Neural progenitor cell (in vitro differentiated cells): Measurements from ENCODE around the gene UTP15. TPM values are rescaled to one million over a fixed set of nuclear protein-coding genes. Genes with fewer than 3 reads are reported as not detected.

Source experiments
- DNase-seq: peaks from one replicate; pipeline ENCODE4 v3.0.0-alpha.2; 2016; ENCODE audit warnings: low spot score
- H2AFZ ChIP-seq: fragments of 200-600 bp; sonication (generic); replicated peaks from 2 replicates; pipeline ENCODE4 v1.6.1; 2016; ENCODE audit warnings: antibody characterized with exemption
- H3F3A ChIP-seq: fragments of 200-600 bp; sonication (generic); 2 replicates; pipeline ENCODE4 v1.6.1; 2016; ENCODE audit warnings: antibody characterized with exemption, low read depth
- H3K27ac ChIP-seq: fragments of 200-600 bp; sonication (generic); 2 replicates; pipeline ENCODE4 v1.5.1; 2016; ENCODE audit warnings: mild to moderate bottlenecking
- H3K27me3 ChIP-seq: fragments of 200-600 bp; sonication (generic); 2 replicates; pipeline ENCODE4 v1.6.1; 2016; ENCODE audit warnings: mild to moderate bottlenecking, moderate library complexity
- H3K36me3 ChIP-seq: fragments of 200-600 bp; sonication (generic); 2 replicates; pipeline ENCODE4 v1.5.1; 2016
- H3K4me1 ChIP-seq: fragments of 200-600 bp; sonication (generic); 2 replicates; pipeline ENCODE4 v1.6.1; 2016; ENCODE audit warnings: mixed run types
- H3K4me2 ChIP-seq: fragments of 200-600 bp; sonication (generic); 2 replicates; pipeline ENCODE4 v1.6.1; 2016
- H3K4me3 ChIP-seq: fragments of 200-600 bp; sonication (generic); 2 replicates; pipeline ENCODE4 v1.5.1; 2016
- H3K79me2 ChIP-seq: fragments of 200-600 bp; sonication (generic); 2 replicates; pipeline ENCODE4 v1.6.1; 2016; ENCODE audit warnings: low read depth
- H3K9ac ChIP-seq: fragments of 200-600 bp; sonication (generic); 2 replicates; pipeline ENCODE4 v1.6.1; 2016
- H3K9me3 ChIP-seq: fragments of 200-600 bp; sonication (generic); 2 replicates; pipeline ENCODE4 v1.5.1; 2016; ENCODE audit warnings: low read depth
- H4K20me1 ChIP-seq: fragments of 200-600 bp; sonication (generic); 2 replicates; pipeline ENCODE4 v1.6.1; 2016; ENCODE audit warnings: low read depth
- H3K27ac Mint-ChIP-seq: 3 replicates; pipeline ENCODE4 v1.8.0; 2021; ENCODE audit warnings: mixed read lengths
- H3K27me3 Mint-ChIP-seq: 2 replicates; pipeline ENCODE4 v1.8.0; 2022; ENCODE audit warnings: low read depth, mild to moderate bottlenecking, inconsistent platforms, moderate library complexity, mixed read lengths; ENCODE audit not compliant: insufficient read depth
- H3K36me3 Mint-ChIP-seq: 3 replicates; pipeline ENCODE4 v1.8.0; 2021; ENCODE audit warnings: mixed read lengths
- H3K4me1 Mint-ChIP-seq: 3 replicates; pipeline ENCODE4 v1.8.0; 2021; ENCODE audit warnings: mixed read lengths
- H3K4me3 Mint-ChIP-seq: 3 replicates; pipeline ENCODE4 v1.8.0; 2021; ENCODE audit warnings: mild to moderate bottlenecking, moderate library complexity, mixed read lengths
- H3K9me3 Mint-ChIP-seq: 3 replicates; pipeline ENCODE4 v1.8.0; 2020; ENCODE audit warnings: mixed read lengths
- EZH2 ChIP-seq: fragments of 200-600 bp; sonication (generic); IDR thresholded peaks from 2 replicates; pipeline ENCODE4 v1.6.1; 2017; ENCODE audit warnings: antibody characterized with exemption, mild to moderate bottlenecking, moderate library complexity
- EZH2phosphoT487 ChIP-seq: fragments of 200-600 bp; sonication (generic); IDR thresholded peaks from 2 replicates; pipeline ENCODE4 v1.6.1; 2017; ENCODE audit warnings: antibody characterized with exemption
- total RNA-seq: library from RNA; depleted of rRNA; stranded (reverse); fragments of >200 nt; gene quantifications from 2 replicates; pipeline ENCODE4 v1.2.3, GENCODE V29; 2015; ENCODE audit warnings: low replicate concordance
- TF ChIP-seq, protein P1 (sequence below): fragments of 200-600 bp; sonication (generic); IDR thresholded peaks from 2 replicates; pipeline ENCODE4 v1.5.1; 2017; ENCODE audit warnings: antibody characterized with exemption, mild to moderate bottlenecking

Gene UTP15
- total RNA-seq, 1 donor from 2014 or later: 34.4 TPM

DNA sequence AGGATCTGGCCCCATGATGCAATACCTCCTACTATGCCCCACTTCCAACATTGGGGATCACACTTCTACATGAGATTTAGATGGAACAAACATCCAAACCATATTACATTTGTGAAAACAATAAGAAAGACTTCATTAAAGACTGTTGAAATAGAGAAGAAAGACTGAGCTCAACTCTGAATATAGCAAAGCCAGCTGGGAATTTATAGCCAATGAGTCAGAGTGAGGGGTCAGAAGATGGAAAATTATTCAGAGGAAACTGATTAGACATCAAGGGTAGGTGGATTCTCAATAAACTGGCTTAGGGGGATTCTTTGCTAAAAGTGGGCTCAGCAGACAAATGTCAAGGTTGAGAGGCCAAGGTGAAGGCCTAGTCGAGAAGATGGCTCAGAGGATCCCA lies 41.7 kb upstream of the UTP15 start:
- Mint-ChIP-seq H3K9me3 (no peaks in the 10 kb centered on the region), H3K4me1 (peaks cover 5% of the 10 kb centered on the region), H3K27me3 (peaks cover 4% of the 10 kb centered on the region), H3K4me3 (no peak overlapping the region), H3K36me3 (no peaks in the 10 kb centered on the region), H3K27ac (no peak overlapping the region)
- H3K36me3 ChIP-seq: no peaks in the 10 kb centered on the region
- no peak overlapping the region for H3K27ac ChIP-seq
- H3K4me3 ChIP-seq: no peak overlapping the region
- no peak for DNase-seq
- H3K27me3 ChIP-seq: no peaks in the 10 kb centered on the region
- no peak overlapping the region for H3K9ac ChIP-seq
- no peaks in the 10 kb centered on the region for H3K9me3 ChIP-seq
- no peak overlapping the region for H2AFZ ChIP-seq
- H3K4me2 ChIP-seq: no peak overlapping the region
- H3K4me1 ChIP-seq: no peaks in the 10 kb centered on the region
- no peaks in the 10 kb centered on the region for H3F3A ChIP-seq
- H3K79me2 ChIP-seq: no peaks in the 10 kb centered on the region
- TF ChIP-seq EZH2: no peak
- no peak for TF ChIP-seq EZH2phosphoT487
- TF ChIP-seq, protein P1, sequence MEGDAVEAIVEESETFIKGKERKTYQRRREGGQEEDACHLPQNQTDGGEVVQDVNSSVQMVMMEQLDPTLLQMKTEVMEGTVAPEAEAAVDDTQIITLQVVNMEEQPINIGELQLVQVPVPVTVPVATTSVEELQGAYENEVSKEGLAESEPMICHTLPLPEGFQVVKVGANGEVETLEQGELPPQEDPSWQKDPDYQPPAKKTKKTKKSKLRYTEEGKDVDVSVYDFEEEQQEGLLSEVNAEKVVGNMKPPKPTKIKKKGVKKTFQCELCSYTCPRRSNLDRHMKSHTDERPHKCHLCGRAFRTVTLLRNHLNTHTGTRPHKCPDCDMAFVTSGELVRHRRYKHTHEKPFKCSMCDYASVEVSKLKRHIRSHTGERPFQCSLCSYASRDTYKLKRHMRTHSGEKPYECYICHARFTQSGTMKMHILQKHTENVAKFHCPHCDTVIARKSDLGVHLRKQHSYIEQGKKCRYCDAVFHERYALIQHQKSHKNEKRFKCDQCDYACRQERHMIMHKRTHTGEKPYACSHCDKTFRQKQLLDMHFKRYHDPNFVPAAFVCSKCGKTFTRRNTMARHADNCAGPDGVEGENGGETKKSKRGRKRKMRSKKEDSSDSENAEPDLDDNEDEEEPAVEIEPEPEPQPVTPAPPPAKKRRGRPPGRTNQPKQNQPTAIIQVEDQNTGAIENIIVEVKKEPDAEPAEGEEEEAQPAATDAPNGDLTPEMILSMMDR: no peak
- H4K20me1 ChIP-seq: no peaks in the 10 kb centered on the region

DNA sequence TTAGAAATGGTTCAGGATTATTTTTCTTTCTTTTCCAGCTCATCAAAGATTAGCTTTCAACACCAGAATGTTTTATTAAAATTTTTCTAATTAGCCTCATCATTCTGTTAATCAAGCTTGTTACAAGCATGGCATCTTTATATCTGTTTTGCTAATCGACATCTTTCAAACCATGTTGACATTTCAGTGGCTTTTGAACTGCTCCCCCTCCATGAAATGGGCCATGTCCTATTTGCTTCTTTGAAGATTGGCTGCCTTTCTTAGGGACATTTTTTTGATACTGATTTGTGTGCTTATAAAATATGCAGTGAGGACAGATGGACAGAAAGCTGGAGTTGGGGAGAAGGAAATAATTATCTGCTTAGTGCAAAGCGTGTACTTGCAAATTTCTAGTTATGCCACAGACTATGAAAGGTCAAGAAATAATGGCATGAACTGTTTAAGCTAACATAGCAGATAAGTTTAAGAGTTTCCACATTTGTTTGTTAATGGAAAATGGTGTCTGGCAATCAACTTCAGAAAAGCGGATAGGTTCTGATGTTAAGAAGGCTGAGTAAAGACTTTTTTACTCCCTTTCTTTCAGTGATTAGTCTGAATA lies 39.8 kb upstream of the UTP15 start:
- H3K27me3 Mint-ChIP-seq: peaks cover 4% of the 10 kb centered on the region
- no peak overlapping the region for H3K9ac ChIP-seq
- no peak for DNase-seq
- no peaks in the 10 kb centered on the region for H4K20me1 ChIP-seq
- no peaks in the 10 kb centered on the region for H3K4me1 ChIP-seq
- H2AFZ ChIP-seq: no peak overlapping the region
- no peaks in the 10 kb centered on the region for H3K9me3 Mint-ChIP-seq
- H3K9me3 ChIP-seq: no peaks in the 10 kb centered on the region
- H3K27ac ChIP-seq: no peak overlapping the region
- no peak overlapping the region for H3K27ac Mint-ChIP-seq
- H3F3A ChIP-seq: no peaks in the 10 kb centered on the region
- no peaks in the 10 kb centered on the region for H3K4me1 Mint-ChIP-seq
- H3K36me3 Mint-ChIP-seq: no peaks in the 10 kb centered on the region
- H3K4me3 ChIP-seq: no peak overlapping the region
- no peak overlapping the region for H3K4me3 Mint-ChIP-seq
- no peak for TF ChIP-seq EZH2phosphoT487
- TF ChIP-seq, protein P1: no peak
- no peak for TF ChIP-seq EZH2
- no peaks in the 10 kb centered on the region for H3K36me3 ChIP-seq
- H3K4me2 ChIP-seq: no peak overlapping the region
- H3K79me2 ChIP-seq: no peaks in the 10 kb centered on the region
- H3K27me3 ChIP-seq: no peaks in the 10 kb centered on the region

DNA sequence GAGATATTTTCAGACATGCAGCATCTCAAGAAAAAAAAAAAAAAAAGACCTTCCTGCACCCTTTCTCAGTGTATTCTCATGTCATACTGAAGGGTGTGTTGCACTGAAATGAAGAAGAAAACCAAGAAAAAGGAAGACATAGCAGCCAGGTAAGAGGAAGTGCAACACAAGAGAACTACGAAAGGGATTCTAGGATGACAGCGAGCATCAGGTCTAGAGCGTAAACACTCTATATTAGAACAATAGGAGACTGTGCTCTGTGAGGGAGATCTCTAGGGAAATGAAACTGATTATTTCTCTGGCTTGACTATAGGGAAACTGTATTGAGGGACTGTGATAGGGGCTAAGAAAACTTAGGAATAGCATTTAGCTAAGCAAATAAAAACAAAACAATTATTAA lies 37.3 kb upstream of the UTP15 start:
- Mint-ChIP-seq H3K4me1 (no peaks in the 10 kb centered on the region), H3K27ac (no peak overlapping the region), H3K36me3 (no peaks in the 10 kb centered on the region), H3K4me3 (no peak overlapping the region), H3K9me3 (peaks cover 4% of the 10 kb centered on the region), H3K27me3 (peaks cover 3% of the 10 kb centered on the region)
- Histone ChIP-seq H4K20me1 (no peaks in the 10 kb centered on the region), H3K4me2 (no peak overlapping the region), H3K79me2 (no peaks in the 10 kb centered on the region), H3K4me3 (no peak overlapping the region), H3K36me3 (no peaks in the 10 kb centered on the region), H3K9ac (no peak overlapping the region), H3F3A (no peaks in the 10 kb centered on the region), H3K27ac (no peak overlapping the region), H3K9me3 (no peaks in the 10 kb centered on the region), H2AFZ (no peak overlapping the region), H3K4me1 (no peaks in the 10 kb centered on the region), H3K27me3 (no peaks in the 10 kb centered on the region)
- TF ChIP-seq EZH2 (no peak), EZH2phosphoT487 (no peak)
- TF ChIP-seq, protein P1: no peak
- DNase-seq: no peak
